ENCODE data around the gene FRG2C. TPM values are rescaled to one million over a fixed set of nuclear protein-coding genes. Genes with fewer than 3 reads are reported as not detected.
"Not testable (repeated sequence)": the region's sequence is repeated elsewhere in the genome, so short reads cannot be mapped to it uniquely, and the experiment has no call there.

The FRG2C gene
- total RNA-seq, result not detected
- long read RNA-seq, result 0 reads

DNA sequence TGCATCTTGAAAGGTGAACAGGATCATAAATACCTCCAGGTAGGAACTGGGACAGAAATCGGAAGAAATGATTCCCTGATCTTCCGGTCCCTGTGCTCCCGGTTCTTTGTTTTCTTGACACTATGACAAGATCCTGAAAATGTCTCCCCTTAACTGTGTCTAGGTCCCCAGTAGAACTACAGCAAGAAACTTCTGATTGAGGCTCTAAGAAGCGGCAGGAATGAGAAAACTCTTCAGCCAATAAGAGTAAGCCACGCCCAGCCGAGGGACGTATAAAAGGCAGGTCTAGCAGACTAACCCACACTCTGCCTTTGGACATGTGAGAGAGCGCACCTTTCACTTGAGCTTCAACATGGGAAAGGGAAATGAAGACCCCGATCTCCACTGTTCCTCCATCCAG is at the start of gene FRG2C:
FRG2C (plus strand) TSS at position 301 of the 400 bp plus-strand sequence; CDS start at position 353, 52 bp downstream.
- DNase-seq; intact Hi-C loops (cut with DNase I); ATAC-seq (ENCODE audit: poor library complexity): not testable (repeated sequence)

DNA sequence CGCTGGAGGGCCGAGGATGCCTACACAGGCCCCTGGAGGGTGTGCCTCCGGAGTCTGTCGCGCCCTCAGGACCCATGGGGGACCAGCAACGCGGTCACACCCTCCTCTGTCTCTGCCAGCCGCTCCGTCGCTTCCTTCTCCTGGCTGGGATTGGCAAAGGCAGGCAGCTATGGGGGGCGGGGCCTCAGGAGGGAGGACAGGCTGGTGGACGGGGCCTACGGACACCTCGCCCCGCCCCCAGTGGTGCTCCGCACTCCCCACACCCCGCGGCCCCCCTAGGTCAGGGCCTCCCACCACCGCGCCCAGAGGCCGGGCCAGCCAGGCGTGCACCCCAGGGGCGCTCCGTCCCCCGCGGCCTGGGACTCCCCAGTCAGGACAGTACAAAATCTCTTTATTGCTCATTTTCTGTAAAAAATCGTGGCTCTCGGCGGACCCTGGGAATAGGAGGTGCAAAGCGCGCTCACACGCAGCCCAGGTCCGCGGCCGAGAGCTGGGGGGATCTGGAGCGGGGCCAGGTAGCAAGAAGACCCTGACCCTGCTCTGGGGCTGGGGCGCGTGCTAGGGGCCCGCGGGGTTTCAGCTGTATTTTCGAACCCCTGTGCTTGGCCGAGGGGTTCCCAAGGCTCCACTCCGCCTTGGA is 45.3 kb upstream of the FRG2C start:
- peak; percentile 86 for DNase-seq
- intact Hi-C loops (cut with DNase I); ATAC-seq (ENCODE audit: poor library complexity): not testable (repeated sequence)

DNA sequence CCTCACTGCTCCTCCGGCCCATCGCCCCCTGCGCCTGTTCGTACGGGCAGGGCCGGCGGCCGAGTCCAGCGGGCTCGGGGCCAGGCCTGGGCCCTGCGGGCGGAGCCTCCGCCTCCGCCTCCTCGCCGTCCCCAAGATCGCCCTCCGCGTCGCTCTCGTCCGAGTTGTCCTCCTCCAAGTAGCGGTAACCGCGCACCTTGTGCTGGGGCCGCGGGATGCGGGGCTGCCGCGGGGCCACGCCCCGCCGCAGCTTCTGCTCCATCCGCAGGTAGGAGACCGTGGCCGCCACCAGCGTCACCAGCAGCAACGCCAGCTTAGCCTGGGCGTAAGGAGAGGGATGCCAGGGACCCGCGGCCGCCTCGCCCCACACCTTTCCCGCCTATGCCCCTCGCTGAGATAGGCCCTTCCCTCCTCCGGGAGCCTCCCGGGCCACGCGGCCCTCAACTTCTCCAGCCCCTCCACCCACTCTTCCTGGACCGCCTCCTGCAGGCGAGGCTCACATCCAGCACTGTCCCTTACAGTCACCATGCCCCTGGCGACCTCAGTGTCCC is 44.6 kb upstream of the FRG2C start:
- DNase-seq (peak; percentile 47), ATAC-seq (ENCODE audit: poor library complexity) (peak; percentile 49)
- intact Hi-C loops (cut with DNase I), result not testable (repeated sequence)

DNA sequence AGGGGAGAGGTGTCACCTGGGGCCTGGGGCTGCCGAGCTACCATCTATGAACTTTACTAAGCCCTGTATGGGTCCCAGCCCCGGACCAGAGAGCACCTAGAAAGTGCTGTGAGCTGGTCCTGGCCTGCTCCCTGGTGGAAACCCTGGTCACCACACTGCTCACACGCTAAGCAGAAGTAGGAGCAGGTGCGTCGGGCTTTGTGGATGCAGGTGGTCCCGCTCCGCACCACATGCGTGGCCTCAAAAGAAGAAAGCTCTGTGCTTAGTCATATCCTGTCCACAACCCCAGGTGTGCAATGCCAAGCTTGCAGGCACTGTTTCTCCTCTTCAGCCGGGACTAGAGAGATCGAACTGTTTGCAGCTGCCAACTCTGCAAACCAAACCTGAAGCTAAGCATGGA is 42.4 kb upstream of the FRG2C start:
- intact Hi-C loops (cut with DNase I); ATAC-seq (ENCODE audit: poor library complexity); DNase-seq: not testable (repeated sequence)

DNA sequence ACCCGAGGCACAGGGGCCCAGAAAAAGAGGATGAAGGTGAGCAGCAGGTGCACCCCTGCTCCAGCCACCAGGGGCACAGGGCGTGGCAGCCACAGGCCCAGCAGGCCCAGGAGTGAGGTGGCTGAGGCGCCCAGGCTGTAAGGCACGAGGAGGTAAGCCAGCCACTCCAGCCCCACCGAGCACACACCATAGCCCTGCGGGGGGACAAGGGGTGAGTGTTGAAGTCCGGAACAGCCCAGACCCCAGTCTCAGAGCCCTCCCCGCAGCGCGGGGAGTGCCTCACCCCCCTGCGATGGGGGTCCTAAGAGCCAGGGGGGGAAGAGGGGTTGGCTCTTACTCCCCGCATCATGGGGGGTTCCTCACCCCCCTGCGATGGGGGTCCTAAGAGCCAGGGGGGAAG is 40.5 kb upstream of the FRG2C start:
- DNase-seq; intact Hi-C loops (cut with DNase I); ATAC-seq (ENCODE audit: poor library complexity): not testable (repeated sequence)

DNA sequence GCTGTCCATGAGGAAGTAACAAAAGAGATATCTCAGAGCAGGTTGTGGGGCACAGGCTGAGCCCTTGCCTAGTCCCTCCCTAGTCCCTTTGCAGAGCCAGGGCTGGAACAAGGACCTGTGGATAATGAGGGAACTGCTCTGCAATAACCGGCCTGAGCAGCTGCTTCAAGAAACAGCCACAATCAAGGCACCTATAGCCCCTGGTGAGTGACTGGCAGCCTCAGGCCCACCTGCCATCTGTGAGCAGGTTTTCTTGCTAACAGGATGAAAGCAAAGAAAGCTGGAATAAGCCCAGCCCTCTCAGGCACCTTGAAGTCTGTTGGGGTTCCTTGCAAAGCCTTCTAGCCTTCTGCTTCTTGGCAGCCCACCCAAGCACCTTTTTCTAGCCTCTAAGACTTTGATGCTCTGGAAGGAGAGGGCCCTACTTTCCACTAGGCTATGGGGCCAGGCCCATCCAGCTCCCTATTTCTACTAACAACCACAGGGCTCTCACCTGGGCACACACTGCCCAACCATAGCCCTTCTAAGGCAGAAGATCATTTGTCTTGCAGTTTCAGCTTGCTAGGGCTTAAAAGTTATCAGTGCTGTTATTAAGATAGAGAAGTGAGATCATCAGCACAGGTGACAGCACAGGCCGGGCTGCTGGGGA is 33.1 kb upstream of the FRG2C start:
- ATAC-seq (ENCODE audit: poor library complexity); intact Hi-C loops (cut with DNase I); DNase-seq: not testable (repeated sequence)

DNA sequence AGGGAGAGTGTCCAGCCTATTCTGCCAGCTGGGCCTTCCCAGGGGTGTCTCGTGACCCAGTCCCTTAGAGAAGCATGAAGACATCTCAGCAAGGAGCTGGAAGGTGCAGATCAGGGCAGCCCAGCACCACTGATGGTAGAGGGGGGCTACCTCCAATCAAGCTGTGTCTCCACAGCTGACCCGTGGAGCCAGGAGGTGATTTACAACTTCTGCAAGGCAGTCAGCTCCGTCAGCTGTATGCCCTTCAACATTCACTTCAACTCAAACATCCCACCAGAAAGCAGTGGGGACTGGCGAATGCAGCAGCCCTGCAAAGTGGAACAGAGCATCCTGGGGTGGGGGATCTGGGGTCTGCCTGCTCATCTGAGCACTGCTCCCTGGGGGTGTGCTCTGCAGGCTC is 32.6 kb upstream of the FRG2C start:
- DNase-seq (no peak), ATAC-seq (ENCODE audit: poor library complexity) (no peak)
- intact Hi-C loops (cut with DNase I), result no loop called here

DNA sequence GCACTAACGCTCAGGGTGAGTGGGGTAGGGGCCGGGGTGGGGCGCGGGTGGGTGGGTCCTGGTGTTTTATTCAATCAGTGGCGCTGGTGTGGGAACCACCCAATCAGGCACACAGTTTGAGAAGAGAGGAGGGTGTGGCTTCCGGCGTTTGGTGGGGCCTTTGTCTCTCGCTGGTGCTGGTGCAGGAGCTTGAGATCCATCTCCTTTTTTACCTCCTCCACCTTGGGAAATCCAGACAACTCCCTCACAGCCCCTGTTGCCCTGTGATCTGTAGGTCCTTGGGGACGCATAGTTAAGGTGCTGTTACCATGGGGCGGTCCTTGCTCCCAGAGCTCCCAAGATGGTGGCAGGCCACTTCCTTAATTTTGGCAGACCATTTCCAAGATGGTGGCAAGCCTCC is 25.2 kb upstream of the FRG2C start:
- DNase-seq; ATAC-seq (ENCODE audit: poor library complexity); intact Hi-C loops (cut with DNase I): not testable (repeated sequence)

DNA sequence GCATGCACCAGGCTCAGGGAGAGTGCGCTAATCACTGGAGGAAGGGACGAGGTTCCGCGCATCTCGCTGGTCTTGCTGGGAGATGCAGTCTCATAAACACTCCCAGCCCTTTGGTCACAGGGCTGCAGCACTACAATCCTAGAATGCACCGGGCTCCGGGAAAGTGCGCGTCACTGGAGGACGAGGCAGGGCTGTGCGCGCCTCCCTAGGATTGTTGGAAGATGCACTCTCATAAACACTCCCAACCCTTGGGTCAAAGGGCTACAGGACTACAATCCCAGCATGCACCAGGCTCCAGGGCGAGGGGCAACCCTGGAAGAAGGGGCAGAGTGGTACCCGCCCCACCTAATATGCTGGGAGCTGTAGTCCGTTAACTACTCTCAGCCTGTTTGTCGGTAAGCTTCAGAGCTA is 23.0 kb upstream of the FRG2C start:
- DNase-seq, result peak; percentile 89
- intact Hi-C loops (cut with DNase I); ATAC-seq (ENCODE audit: poor library complexity): not testable (repeated sequence)

DNA sequence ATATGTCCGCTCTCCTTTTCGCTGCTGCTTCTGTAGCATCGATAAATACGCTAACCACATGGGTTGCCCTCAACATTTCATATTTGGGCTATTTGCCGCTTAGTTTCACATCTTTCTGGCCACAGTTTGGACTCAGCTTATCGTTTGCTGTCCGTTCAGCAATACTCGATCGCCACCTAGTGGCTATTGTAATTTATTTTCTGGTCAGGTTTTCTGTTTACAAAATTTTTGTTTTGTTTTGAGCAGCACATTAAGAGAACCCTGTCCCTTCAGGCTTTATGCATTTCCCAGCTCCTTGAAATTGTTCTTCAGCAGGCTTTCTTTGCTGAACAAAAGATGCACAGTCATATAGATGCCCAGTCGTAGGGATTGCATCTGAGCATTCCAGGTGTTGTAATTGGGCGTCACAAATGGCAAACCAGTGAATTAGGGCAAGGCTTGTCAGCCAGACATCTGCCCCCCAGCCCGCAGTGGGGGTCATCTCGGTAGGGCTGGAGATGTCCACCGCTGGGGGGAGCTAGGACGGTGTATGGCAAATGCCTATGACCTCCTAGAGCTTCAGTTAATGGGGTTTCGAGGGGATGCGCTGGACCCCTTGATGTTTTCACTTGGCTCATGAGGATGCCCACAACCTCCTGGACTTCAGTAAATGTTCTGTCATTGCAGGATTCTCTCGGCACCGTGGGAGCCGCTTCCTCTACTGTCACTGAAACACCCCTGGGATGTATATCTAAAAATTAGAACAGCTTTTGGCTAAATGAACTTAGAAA is 20.9 kb upstream of the FRG2C start:
- ATAC-seq (ENCODE audit: poor library complexity); intact Hi-C loops (cut with DNase I); DNase-seq: not testable (repeated sequence)

DNA sequence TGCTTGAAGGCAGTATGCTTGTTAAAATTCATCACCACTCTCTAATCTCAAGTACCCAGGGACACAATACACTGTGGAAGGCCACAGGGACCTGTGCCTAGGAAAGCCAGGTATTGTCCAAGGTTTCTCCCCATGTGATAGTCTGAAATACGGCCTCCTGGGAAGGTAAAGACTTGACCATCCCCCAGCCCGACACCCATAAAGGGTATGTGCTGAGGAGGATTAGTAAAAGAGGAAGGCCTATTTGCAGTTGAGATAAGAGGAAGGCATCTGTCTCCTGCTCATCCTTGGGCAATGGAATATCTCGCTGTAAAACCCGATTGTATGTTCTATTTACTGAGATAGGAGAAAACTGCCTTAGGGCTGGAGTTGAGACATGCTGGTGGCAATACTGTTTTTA is 18.6 kb upstream of the FRG2C start:
- ATAC-seq (ENCODE audit: poor library complexity); intact Hi-C loops (cut with DNase I); DNase-seq: not testable (repeated sequence)

DNA sequence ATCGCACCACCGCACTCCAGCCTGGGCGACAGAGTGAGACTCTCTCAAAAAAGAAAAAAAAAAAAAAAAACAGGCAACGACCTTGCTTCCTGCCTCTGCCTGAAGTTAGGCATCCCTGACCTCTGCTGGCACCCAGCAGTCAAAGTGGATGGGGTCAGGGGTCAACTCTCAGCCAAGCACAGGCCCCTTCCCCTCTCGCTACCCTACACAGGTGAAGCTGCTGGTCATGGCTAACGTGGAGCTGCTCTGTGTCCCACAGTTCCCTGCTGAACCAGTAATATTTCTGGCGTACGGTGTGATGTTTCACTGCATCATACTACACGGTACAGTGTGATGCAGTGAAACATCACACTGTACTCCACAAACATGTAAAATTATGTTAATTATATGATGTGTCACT is 13.9 kb upstream of the FRG2C start:
- intact Hi-C loops (cut with DNase I), result no loop called here
- DNase-seq, result no peak
- ATAC-seq (ENCODE audit: poor library complexity), result no peak

DNA sequence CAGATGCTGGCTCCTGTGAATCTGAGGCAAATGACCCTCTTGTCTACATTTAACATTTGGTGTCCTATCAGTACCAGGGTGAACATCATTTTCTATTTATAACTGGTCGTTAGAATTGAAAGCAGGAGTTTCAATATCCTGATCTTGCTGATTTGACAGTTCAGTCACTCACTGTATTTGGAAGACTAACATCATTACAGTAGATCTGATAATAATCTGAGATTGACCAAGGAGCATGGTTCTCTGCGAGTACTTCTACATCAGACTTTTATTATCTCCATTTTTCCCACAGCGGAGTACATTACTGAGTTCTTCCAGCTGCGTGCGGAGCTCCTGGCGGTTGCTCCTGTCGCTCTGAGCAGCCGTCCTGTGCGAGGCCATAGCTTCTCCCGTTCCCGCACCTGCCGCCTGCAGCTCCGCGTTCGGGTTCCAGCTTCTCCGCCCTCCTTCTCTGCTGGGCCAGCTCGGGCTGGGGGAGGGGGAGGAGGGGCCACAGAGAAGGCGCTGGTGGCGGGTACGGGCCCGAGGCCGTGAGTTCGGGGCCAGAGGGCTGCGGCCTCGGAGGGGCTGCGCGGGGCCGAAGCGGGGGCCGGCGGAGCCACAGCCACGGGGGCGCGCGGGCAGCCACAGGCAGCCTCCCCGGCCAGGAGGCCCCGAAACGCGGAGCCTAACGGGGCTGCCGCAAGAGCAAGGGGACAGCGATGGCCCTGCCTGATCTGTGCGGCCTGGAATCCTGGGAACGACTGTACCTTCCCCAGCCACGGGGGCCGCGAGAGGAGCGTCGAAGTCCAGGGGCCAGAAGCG is 8.8 kb upstream of the FRG2C start:
- intact Hi-C loops (cut with DNase I); ATAC-seq (ENCODE audit: poor library complexity); DNase-seq: not testable (repeated sequence)

DNA sequence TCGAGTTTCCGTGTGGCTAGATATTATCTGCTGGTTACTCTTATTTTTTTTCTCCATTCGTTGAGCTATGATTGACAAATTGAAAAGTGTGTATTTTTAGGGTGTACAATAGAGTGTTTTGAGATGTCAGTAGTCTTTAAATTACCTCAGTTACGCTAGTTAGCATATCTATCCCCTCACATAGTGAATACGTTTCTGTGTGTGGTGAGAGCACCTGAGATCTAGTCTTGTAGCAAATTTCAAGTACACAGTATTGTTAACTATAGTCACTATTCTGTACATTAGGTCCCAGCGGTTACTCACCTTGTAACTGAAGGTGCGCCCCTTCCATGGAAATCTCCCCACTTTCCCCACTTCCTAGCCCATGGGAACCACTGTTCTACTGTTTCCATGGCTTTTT is 8.2 kb upstream of the FRG2C start:
- intact Hi-C loops (cut with DNase I); ATAC-seq (ENCODE audit: poor library complexity); DNase-seq: not testable (repeated sequence)

DNA sequence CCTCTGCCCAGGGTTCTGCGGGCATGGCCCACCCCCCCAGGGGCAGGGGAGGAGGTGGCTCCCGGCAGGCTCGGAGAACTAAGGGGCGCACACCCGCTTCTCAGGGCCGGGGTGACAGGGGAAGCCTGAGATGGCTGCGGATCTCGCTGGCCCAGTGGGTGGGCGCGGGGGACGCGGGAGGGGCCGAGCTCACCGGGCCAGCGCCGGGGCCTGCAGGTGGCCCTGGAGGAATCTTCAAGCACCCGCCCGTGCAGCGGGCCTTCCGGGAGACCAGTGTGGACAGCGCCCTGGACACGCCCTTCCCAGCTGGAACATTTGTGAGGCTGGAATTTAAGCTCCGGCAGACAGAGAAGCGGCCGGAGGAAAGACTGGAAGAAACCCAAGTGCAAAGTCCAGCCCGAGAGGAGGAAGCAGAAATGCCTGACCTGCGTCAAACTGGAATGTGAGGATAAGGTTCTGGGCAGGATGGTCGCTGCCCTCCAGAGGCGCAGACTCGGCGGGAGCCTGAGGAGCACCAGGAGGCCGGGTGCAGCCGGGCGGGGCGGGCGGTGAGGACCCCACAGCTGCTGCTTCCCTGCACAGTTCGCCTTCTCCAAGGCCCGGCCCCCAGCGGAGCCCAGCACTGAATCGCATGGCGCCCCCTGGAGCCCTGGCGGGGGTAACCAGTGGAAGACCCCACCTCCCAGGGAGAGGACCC is 5.6 kb upstream of the FRG2C start:
- intact Hi-C loops (cut with DNase I); ATAC-seq (ENCODE audit: poor library complexity); DNase-seq: not testable (repeated sequence)

DNA sequence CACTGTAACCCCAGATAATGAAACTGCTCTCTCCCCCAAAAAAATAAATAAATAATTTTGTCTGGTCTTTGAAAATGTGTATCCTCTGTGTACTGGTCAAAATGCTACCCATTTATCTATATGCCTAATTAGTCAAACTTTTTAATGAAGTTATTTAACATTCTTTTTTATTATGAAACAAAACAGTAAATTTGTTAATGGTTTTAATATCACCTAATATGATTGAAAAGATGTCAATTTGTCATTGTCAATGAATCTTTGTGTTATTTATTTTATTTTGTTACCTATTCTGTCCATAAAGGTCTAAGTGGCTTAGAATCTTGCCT is 5.1 kb upstream of the FRG2C start:
- intact Hi-C loops (cut with DNase I); DNase-seq: not testable (repeated sequence)

DNA sequence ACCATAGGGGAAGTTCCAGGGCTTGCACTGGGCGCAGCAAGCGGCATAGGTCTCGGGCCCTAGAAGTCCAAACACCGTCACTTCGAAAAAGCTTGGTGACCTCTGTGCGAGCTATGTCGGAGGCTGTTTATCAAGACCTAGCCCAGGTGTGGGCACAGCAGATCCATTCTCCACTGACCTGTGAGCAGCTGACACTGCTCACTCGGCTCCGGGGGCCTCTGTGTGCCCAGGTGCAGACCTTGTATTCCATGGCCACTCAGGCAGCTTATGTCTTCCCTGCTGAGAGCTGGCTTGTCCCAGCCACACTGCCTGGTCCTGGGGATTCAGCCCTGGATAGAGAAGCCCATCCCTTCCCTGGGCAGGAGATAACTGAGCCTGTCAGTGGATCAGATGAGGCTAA is 1.5 kb downstream of the FRG2C start:
- DNase-seq; ATAC-seq (ENCODE audit: poor library complexity); intact Hi-C loops (cut with DNase I): not testable (repeated sequence)

More for the DNA sequence above, 5.1 kb upstream of the FRG2C start:
- ATAC-seq (ENCODE audit: poor library complexity), result not testable (repeated sequence)
